Measurements from ENCODE around the gene TEX51.

DNA sequence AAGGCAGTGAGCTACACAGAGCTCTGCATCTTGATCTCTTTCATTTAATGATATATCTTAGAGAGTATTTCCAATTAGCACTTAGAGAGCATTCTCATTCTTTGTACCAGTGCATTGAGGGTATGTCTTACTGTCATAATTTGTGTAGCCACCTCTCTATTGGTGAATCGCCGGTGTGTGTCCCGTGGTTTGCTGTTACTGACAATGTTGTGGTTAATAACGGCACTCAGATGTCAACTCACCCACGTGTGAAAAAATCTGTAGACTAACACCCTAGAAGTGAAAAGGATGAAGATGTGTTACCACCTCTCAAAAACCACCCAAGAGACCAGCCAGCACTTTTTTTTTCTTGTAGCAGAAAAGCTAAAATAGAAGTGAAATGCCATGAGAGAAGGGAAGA, 37.1 kb downstream of the TEX51 start:
- TF ChIP-seq, protein P1, sequence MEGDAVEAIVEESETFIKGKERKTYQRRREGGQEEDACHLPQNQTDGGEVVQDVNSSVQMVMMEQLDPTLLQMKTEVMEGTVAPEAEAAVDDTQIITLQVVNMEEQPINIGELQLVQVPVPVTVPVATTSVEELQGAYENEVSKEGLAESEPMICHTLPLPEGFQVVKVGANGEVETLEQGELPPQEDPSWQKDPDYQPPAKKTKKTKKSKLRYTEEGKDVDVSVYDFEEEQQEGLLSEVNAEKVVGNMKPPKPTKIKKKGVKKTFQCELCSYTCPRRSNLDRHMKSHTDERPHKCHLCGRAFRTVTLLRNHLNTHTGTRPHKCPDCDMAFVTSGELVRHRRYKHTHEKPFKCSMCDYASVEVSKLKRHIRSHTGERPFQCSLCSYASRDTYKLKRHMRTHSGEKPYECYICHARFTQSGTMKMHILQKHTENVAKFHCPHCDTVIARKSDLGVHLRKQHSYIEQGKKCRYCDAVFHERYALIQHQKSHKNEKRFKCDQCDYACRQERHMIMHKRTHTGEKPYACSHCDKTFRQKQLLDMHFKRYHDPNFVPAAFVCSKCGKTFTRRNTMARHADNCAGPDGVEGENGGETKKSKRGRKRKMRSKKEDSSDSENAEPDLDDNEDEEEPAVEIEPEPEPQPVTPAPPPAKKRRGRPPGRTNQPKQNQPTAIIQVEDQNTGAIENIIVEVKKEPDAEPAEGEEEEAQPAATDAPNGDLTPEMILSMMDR (IDR thresholded peaks at IDR 0.05) = no peak
- TF ChIP-seq POLR2A (IDR thresholded peaks at IDR 0.05) (no peak), POLR2AphosphoS5 (IDR thresholded peaks at IDR 0.05) (no peak)

Measured in prostate gland (tissue), 2 donors.